Measurements from ENCODE around the gene TM4SF4. TPM values are rescaled to one million over a fixed set of nuclear protein-coding genes. Genes with fewer than 3 reads are reported as not detected.

TM4SF4 gene
- polyA plus RNA-seq, 1 donor, result not detected

- no peak for DNase-seq (ENCODE audit: low read depth)
These were observed 74.2 kb downstream of the TM4SF4 start for GRCh38 chr3:149548669-149549065.

GRCh38 chr3:149551500-149551899, 77.0 kb downstream of the TM4SF4 start:
- DNase-seq (ENCODE audit: low read depth), result no peak

GRCh38 chr3:149552700-149553099, 78.2 kb downstream of the TM4SF4 start:
- DNase-seq (ENCODE audit: low read depth), result no peak

Other genes starting within 250 kb of the TM4SF4 start
- gene TM4SF18, start 141.1 kb upstream of the TM4SF4 start, polyA plus RNA-seq (ENCODE audit: insufficient read length), result 10.5 TPM
- 29.0 TPM for gene TM4SF1, start 97.0 kb upstream of the TM4SF4 start, polyA plus RNA-seq (ENCODE audit: insufficient read length)
- 71.8 TPM for gene WWTR1, start 183.3 kb downstream of the TM4SF4 start, polyA plus RNA-seq (ENCODE audit: insufficient read length)